D341Med (cell line): Measurements from ENCODE around the gene DIS3L2.
"Not testable (repeated sequence)": the region's sequence is repeated elsewhere in the genome, so short reads cannot be mapped to it uniquely, and the experiment has no call there.

ENCODE experiments used
- DNase-seq: peaks from one replicate; pipeline ENCODE4 v3.0.0; 2012; ENCODE audit warnings: low spot score

Gene DIS3L2

DNA sequence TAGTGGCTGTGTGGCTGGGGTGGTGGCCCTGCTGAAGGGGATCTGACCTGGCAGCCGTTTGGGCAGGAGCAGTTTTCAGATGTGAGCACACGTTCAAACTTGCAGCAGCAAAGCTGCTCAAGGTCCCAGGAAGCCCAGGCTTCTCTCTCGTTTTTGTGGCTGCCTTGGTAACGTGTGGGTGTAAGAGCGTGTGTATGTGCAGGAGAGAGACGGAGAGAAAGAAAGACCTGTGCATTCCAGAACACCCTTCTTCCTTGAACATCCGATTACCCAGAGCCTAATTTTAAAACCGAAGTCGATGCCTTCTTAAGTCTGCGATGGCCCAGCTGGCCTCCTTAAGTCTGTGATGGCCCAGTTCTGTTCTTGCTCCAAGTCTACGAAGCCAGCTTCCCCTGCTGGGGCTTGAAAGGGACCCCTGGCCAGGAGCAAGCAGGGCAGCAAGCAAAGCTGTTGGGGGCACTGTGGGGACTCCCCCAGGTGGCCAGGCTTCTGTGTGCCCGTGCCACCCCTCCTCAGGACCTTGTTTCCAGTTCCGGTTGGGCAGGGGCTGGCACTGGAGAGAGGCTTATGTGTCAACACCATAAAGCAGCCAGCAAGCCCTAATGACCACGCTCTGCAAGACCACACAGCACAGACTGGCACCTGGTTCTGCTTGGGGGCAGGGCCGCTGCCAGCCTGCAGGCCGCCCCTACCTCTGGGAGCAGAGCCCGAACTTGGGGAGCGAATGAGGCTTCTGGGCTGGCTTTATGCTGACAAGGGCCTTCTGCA is 361.2 kb downstream of the DIS3L2 start:
- DNase-seq = no peak

DNA sequence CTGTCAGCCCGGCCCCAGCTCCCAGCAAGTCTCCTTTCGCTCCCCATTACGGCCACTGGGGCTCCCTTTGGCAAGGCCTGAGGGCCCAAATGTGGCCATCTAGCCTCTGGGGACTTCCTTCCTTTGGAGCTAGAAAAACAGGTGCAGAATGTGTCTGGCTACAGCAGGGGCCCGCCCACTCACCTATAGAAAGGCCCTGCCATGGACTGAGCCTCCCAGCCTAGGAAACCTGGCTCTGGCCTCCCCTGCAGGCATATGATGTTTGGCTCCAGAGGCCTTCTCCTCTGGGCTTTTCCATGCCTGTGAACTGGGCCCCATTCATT is 361.8 kb downstream of the DIS3L2 start:
- DNase-seq = no peak

DNA sequence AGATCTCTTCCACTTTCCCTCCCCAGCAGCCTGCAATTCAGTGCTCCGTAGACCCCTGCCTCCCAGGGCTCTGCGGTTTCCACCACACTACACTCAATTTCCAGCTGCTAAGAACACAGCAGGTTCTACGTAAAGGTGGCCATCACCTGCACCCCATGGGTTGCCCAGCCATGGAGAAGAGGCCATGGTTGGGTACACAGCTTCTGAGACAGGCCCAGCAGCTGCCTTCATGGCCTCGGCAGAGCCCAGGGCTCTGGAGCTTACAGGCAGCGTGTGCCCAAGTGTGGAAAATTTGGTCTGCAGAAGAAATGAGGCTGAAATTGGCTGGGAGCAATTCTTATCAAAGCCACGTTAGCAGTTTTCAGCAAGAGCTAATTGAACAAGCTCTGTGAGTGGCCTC is 362.5 kb downstream of the DIS3L2 start:
- not testable (repeated sequence) for DNase-seq

DNA sequence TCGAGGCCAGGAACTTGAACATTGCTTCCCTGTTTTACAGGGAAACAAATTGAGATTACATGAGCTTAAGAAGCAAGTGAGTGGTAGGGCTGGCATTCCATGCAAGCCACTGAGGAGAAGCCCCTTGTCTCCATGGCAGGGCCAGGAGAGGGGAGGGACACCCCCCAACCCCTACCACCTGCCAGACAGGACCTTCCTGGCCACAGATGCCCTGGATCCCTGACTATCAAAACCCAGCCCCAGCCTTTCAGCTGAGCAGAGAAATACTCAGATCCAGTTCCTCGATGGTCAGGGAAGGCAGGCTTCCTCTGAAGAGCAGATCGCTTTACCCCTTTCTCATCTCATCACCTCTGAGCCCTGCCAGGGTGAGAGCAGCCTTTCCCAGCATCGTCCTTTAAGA is 363.3 kb downstream of the DIS3L2 start:
- DNase-seq = no peak

DNA sequence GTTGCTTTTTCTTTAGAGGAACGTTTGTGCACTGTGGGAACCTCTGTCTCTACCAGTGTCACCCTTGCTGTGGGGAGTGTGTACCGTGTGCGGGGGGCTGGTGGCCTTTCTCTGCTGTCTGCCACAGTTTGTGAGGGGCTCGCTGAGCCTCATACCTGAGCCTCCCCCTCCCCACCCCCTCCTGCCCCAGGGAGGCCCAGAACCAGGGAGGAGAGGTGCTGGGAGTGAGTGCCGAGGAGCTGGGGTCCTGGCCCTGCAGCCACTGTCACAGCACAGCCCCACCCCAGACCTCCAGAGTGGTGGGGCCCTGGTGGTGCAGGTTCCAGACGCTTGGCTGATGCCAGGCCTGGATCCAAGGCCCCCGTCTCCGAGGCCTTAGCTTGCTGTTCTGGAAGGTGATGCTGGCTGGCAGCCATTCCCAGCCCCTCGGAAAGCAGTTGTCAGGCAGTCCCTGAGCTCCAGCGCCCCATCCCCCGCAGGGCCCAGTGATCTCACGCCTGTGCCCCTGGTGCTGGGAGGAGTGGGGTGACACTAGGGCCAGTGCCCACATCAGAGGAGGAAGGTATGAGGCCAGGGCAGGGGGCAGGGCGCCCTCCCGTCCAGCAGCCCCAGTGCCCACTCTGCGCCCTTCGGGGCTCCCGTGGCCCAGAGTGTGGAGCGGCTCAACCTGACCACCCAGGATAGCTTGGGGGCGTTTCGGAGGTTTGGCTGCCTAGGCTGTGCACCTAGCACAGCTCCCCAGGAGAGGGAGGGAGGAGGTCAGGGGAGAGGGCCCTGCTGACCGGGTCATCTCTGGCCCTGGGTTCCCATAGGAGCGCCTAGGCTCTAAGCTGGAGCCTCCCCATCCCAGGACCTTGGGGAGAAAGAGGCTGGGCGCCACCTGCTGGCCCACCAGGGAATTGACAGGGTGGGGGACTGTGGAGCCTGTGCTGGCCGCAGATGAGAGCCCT is 364.1 kb downstream of the DIS3L2 start:
- DNase-seq = no peak

DNA sequence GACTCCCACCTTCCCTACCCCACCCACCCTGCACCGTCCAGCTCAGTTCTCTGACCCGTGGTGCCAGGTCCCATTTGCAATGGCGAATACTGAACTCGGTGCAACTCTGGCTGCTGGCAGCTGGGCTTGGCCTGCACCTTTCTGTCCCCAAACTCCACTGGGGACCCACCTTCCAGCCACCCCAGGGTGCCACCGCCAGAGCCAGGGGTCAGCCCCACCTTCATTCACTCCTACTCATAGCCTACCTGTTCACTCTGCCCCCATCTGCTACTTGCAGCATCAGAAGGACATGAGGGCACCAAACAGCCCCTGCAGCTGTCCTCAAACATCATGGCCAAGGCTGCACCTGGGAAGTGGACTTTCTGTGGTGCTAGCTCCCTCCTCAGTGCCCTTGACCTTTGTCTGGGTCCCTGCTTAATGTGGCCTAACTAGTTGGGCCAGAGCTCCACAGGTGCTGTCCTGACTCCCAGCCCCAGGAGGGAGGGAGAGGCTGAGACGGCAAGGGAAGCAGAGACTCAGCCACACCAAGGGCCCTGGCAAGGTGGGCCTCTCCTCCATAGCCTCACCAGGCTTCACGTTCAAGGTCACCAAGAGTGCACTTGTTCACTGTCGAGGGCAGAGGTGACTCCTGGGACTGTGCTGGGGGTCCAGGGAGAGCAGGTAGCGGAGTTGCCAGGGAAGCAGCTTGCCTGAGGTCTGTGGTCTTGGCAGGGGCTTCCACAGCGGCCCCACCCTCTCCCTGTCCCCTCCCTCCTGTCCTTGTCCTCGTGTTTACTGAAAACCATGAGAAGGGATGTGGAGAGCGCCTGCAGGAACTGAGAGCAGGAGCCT is 365.0 kb downstream of the DIS3L2 start:
- DNase-seq = not testable (repeated sequence)

DNA sequence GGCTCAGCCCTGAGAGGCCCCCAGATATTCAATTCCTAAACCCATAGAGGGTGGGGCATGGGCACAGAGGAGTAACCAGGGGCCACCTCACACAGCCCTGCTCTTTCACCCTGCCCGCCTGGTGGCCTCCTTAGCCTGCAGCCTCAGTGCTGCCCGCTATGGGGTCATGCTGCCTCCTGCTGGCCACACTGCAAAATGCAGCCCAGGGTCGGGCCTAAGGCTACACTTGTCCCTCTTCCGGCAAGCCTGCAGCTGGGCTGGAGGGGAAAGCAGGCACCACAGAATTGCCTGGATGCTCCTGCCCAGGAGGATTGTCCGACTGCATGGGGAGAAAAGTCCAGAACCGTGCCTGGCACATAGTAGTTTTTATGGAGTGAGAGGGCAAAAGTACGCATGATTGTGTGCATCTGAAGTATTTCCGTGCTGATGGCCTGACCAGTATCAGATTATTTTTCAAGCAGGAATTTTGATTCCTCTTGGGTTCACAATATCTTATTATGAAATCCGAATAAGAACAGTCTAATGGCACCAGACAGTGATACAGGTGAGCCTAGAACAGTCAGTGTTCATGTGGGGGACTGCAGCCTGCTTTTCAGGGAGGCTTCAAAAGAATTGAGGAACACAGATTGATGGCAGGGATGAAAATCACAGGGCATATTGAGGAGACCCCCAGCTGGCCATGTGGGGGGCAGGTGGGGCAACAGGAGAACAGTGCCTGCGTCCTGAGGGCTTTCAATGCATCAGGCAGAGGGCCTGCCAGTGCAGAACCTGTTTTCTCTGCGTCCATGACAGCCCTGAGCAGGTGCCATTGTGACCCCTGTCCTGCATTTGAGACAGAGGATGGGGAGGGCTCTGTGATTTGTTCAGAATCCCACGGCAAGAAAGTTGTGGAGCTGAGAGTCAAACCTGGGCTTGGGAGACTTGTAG is 365.9 kb downstream of the DIS3L2 start:
- DNase-seq = peak; percentile 83

DNA sequence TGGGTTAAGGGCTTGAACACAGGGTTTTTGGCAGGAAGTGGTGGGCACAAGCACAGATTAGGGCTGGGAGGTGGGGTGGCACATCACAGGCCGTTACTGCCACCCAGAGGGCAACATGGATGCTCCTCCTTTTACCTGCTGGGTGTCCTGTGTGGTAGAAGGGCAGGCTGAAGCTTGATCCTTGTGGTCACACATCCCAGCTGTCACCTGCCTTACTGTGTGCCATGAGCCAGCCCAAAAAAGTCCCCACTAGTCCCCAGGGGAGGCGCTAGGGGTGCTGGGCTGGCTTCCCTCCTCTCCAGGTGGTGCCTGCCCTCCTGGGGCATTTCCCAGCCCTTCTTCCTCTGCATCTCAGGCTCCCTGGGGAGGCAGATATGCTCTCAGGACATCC is 366.5 kb downstream of the DIS3L2 start:
- DNase-seq = no peak

DNA sequence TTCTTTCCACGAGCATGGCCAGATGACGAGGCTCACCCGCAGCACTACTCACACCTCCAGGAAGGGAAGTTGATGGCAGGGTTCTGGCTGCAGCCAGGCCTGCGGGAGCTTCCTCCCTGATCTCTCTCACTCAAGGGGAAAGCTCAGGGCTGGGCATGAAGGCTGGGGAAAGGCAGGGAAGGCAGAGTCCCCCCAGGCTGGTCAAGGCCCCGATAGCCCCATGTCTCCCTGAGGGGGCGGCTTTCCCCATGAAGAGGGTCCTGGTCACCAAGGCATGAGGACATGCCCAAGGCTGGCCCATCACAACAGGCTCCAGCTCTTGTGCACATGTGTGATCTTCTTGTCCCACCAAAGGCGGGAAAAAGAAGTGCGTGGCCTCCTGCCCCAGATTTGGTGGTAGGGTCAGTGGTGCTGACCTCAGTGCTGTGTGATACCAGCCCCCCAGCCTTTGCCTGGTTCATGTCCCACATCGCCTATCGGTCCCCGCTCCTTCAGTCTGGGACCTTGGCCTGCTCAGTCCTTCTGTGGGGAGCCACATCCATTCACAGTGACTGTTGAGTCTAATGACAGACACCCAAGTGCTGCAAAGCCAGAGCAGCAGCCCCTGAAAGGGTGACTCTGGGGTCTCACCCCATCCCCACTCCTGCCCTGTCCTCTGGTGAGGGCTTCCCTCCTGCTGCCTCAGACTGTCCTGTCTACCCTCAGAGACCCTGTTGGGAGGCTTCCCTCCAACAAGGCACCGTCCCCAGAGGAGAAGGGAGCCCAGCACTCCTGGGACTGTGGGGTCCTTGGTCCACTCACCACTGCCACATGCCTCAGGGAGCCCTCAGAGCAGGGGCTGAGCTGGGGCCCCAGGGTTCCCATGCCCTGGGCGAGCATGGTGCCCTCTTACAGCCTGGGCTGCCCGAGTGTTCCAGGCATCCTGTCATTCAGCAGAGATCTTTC is 367.3 kb downstream of the DIS3L2 start:
- DNase-seq = no peak

DNA sequence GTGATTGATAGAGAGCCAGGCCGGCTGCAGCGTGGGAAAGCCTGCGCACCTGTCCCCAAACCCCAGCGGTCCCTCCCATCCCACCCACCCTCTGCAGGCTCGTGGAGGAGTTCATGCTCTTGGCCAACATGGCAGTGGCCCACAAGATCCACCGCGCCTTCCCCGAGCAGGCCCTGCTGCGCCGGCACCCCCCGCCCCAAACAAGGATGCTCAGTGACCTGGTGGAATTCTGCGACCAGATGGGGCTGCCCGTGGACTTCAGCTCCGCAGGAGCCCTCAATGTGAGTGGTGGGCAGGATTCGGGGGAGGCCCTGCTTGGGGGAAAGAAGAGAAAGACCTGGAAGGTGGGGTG is 368.2 kb downstream of the DIS3L2 start:
- DNase-seq = no peak

DNA sequence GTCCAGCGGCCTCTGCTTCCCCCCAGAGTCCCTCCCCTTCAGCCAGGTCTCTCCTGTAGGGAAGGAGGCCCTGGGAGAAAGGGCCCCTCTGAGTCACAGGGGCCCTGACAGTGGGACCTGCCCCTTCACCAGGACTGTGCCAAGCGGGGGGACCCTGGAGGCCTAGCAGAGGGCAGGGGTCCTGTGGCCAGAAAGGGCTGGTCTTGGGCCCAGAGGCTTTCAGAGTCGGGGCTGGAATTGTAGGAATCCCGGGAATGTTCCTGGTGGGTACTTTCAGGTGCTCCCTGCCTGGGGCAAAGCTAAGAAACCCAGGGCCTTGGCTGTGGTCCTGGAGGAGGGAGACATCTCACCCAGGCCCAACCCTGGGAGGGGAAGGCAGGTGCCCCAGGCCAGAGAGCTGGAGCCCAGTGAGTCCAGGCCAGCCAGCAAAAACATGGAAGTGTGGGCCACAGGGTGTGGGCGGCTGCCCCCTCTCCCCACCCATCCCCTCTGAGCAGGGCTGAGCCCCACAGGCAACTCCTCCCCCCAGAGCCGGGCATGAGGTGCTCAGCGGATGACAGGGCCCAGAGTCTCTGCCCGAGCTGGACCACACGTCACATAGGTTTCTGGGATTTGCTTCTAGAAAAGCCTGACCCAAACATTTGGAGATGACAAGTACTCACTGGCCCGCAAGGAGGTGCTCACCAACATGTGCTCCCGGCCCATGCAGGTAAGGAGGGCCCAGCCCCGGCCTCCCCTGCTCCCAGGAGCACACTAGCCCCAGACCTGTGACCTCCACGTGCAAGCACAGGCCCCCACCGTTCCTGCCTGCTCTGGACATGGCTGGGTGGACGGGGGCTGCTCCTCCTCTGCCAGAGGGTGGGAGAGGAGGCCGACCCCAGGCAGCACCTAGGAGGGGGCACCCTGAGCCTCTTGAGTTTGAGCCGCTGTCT is 368.8 kb downstream of the DIS3L2 start:
- DNase-seq = no peak

DNA sequence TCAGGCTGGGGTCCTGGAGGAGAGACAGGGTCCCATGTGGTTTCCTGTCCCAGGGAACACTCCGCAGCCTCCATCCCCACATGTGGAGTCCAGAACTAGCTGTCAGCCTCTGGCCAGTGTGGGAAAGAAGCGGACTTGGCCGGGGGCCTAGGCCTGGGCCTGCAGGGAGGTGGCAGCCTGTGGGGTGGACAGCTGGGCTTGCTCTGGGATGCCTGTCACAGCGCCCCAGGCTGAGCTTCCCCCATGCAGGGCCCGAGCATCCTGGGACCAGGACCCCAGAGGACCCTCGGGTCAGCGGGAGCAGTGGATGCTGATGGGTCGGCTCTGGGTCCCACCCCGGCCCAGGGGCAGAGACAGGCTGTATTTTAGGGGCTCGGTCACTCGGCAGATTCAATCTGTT is 369.5 kb downstream of the DIS3L2 start:
- not testable (repeated sequence) for DNase-seq

DNA sequence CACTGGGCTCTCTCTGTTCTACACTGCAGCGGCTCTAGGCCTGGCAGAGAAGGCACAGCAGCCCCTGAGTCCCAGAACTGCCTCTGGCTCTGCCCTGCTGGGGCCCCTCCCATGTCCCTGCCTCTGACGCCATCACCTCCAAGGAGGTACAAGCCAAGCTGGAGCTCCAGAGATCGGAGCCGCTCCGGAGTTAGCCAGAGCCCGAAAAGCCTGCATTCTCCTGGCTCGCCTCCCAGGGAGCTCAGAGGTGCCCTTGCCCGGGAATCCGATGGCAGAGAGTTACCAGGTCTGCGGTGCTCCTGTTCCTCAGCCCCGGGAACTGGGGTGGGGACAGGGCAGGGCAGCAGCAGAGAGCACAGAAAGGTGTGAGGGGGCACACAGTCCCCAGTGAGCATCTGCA is 370.1 kb downstream of the DIS3L2 start:
- DNase-seq = not testable (repeated sequence)

DNA sequence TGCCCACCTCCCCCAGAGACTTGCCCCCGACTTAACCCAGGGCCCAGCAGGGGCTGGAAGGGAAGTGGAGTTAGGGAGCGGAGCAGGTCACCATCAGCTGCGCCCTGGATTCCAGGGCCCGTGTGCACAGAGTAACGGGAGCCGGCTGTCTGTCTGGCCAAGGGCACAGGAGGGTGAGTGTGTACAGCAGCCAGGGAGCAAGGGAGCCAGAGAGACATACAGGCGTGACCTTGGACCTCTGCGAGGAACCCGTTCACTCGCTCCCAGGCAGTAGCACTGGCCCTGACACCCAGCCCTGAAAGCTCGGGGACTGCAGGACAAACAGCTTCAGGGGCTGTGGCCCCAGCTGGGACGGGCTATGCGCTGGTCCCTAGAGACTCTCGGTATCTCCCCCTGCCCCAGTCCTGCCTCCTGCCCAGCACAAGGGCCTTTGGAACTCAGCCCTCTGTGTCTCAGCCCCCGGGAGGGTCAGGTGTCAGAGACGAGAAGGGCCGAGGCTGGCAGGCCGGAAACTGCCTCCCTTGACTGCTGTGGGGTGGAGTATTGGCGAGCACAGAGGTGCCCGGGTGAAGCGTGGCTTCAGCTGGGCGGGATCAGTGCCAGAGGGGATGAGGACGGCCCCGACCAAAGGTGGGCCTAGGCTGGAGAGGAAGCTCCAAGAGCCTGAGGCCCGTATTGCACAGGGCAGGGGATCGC is 370.9 kb downstream of the DIS3L2 start:
- not testable (repeated sequence) for DNase-seq

DNA sequence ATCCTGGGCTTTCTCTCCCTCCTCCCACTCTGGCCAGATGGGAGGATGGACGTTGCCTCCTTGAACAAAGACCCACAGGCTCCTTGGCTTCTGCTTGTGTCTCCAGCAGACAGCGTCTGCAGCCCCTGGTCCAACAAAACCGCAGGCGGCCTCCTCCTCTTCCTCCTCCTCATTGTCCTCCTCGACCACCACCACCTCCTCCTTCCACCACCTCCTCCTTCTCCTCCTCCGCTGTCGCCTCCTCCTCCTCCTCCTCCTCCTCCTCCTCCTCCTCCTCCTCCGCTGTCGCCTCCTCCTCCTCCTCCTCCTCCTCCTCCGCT is 371.4 kb downstream of the DIS3L2 start:
- DNase-seq = no peak

DNA sequence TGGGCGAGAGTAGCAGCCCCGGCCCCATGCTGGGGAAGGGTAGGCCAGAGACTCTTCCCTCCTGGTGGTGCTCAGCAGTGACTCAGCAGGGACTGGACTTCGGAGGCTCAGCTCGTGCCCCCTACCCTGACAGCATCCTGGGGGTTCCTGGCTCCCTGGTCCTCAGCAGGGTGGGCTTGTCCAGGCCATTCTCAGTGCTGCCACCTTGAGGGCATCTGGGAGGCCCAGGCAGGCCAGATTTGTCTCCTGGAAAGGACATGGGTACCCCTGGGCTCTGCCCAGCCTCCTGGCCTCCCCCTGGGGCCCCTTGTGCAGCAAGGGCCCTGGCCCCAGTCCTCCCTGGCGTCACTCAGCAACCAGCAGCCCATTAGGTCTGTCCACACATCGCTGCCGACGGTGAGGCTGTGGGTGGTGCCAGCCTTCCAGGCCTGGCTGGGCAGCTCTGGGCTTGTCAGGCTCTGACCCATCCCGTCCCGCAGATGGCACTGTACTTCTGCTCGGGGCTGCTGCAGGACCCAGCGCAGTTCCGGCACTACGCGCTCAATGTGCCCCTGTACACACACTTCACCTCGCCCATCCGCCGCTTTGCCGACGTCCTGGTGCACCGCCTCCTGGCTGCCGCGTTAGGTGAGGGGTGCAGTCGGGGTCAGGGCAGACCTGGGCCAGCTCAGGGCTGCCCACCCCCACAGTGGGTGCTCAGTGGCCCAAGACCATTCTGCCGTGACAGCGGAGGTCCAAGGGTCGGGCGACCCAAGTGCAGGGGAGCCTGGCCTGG is 372.0 kb downstream of the DIS3L2 start:
- DNase-seq = no peak

DNA sequence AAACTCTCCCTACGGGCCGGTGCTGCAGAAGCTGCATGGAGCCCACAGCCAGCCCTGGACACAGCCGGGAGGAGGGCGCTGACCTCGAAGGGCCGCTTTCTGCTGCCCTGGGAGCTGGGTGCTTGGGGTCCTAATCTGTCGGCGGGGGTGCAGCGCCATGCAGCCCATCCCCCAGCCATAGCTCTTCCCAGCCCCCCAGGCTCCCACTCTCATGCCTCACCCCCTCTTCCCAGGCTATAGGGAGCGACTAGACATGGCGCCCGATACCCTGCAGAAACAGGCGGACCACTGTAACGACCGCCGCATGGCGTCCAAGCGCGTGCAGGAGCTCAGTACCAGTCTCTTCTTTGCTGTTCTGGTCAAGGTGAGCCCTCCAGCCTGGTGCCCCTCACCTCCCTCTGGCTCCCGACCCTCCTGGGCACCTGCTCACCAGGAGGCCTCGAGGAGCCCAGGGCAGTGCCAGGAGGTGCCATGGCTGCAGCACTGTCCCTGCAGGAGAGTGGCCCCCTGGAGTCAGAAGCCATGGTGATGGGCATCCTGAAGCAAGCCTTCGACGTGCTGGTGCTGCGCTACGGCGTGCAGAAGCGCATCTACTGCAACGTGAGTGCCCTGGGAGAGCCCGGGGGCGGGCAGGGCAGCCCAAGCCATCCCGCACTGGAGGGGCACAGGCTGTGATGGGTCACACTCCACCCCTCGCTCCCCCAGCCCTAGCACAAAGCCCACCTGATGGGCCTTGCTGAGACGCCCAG is 372.8 kb downstream of the DIS3L2 start:
- not testable (repeated sequence) for DNase-seq
